Testis (tissue), 3 donors: ENCODE data around the gene TBC1D22A. TPM values are rescaled to one million over a fixed set of nuclear protein-coding genes. Genes with fewer than 3 reads are reported as not detected.

Source experiments
- DNase-seq: peaks from one replicate; pipeline ENCODE4 v3.0.0-alpha.2; 2019
- H3K27ac ChIP-seq, 2 donors: fragments of 200-600 bp; sonication (generic); one replicate each; pipeline ENCODE4 v1.5.1; 2019
- H3K27me3 ChIP-seq: fragments of 200-600 bp; sonication (generic); one replicate; pipeline ENCODE4 v1.5.1; 2019
- H3K36me3 ChIP-seq: fragments of 200-600 bp; sonication (generic); one replicate; pipeline ENCODE4 v1.5.1; 2017; ENCODE audit warnings: low read depth; ENCODE audit errors: missing control alignments
- H3K4me1 ChIP-seq: fragments of 200-600 bp; sonication (generic); one replicate; pipeline ENCODE4 v1.5.1; 2019
- H3K4me3 ChIP-seq, 2 donors: fragments of 200-600 bp; sonication (generic); one replicate each; pipeline ENCODE4 v1.5.1; 2017 to 2019
- H3K9me3 ChIP-seq: fragments of 200-600 bp; sonication (generic); one replicate; pipeline ENCODE4 v1.5.1; 2017
- POLR2A ChIP-seq: fragments of 450-650 bp; IDR thresholded peaks from one replicate; pipeline ENCODE4 v1.6.1; 2017; ENCODE audit warnings: antibody characterized with exemption, mild to moderate bottlenecking, moderate library complexity
- WGBS, 2 donors: methylation state at CpG; one replicate each; pipeline ENCODE4 v1.1.5; 2018; 5-methylcytosine and 5-hydroxymethylcytosine counted together
- intact Hi-C: fragments of 100-400 bp; cut with DNase I; formaldehyde crosslinking; loops from one replicate; pipeline ENCODE4 v1.15.1; 2023; ENCODE audit warnings: low total_unique reads
- polyA plus RNA-seq: library from polyadenylated mRNA; stranded (reverse); fragments of 350-450 nt; fragmentation: Illumina TruSeq; extraction: RNeasy Lipid Tissue Mini Kit (QIAGEN cat#74804); gene quantifications from one replicate; pipeline ENCODE4 v1.2.3, GENCODE V29; 2014; ENCODE audit warnings: low read depth, low replicate concordance; ENCODE audit not compliant: insufficient read depth
- total RNA-seq, 2 donors: library from RNA; depleted of rRNA; stranded (reverse); fragments of >200 nt; gene quantifications; one replicate each; pipeline ENCODE4 v1.2.3, GENCODE V29; 2016
- TF ChIP-seq, protein P1 (sequence below), 3 experiments: fragments of 450-650 bp in 2 of 3; fragments of 200-600 bp in 1 of 3; sonication (generic) in 1 of 3; IDR thresholded peaks; one replicate each; pipeline ENCODE4 v1.5.1; 2016 to 2019; ENCODE audit warnings: antibody characterized with exemption in 3 of 3, mild to moderate bottlenecking in 2 of 3, moderate library complexity in 1 of 3

The TBC1D22A gene
- total and polyA plus RNA-seq, 3 donors from 2014 or later: 16.6 to 32.8 (median 28.5) TPM

DNA sequence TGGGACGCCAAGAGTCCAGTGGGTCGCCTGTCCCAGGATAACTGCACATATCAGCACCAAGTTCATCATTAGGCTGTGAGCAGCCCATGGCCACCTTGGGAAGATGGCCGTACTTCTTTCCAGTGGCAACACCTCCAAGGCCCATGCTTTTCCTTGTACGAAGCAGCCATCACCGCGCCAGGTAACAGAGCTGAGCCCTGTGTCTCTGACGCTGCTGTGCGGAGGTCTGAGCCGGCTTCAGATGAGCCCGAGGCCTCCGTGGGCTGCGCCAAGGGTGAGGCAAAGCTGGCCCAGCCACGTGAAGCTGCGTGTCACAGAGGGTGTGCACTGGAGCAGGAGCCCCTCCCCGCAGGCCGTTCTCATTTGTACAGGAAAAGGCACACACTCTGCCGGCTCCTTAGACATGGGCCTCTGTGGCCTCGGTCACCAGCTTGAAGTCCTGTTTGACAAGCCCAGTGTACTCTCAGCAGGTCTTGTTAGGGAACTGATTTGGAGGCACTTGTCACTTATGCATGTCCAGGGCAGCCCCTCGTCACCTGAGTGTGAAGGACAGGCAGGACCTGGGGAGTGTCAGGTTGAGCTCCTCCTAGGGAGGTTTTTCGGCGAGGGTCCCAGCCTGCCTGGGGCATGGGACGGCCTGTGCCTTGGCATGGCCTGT, 401.5 kb downstream of the TBC1D22A start:
- intact Hi-C loops: no loop called here
- no peaks in the 10 kb centered on the region for H3K27me3 ChIP-seq
- H3K4me1 ChIP-seq: no peaks in the 10 kb centered on the region
- H3K36me3 ChIP-seq: no peaks in the 10 kb centered on the region
- no peak for DNase-seq
- H3K9me3 ChIP-seq: no peaks in the 10 kb centered on the region
- H3K27ac ChIP-seq: no peak overlapping the region
- no peak overlapping the region for H3K4me3 ChIP-seq
- TF ChIP-seq POLR2A: no peak
- TF ChIP-seq, protein P1, sequence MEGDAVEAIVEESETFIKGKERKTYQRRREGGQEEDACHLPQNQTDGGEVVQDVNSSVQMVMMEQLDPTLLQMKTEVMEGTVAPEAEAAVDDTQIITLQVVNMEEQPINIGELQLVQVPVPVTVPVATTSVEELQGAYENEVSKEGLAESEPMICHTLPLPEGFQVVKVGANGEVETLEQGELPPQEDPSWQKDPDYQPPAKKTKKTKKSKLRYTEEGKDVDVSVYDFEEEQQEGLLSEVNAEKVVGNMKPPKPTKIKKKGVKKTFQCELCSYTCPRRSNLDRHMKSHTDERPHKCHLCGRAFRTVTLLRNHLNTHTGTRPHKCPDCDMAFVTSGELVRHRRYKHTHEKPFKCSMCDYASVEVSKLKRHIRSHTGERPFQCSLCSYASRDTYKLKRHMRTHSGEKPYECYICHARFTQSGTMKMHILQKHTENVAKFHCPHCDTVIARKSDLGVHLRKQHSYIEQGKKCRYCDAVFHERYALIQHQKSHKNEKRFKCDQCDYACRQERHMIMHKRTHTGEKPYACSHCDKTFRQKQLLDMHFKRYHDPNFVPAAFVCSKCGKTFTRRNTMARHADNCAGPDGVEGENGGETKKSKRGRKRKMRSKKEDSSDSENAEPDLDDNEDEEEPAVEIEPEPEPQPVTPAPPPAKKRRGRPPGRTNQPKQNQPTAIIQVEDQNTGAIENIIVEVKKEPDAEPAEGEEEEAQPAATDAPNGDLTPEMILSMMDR (IDR thresholded peaks at IDR 0.05): no peak
- 81 to 85% methylated on average over 5 to 22 of the region's 22 CpGs for WGBS, 2 donors

GRCh38 chr22:47164514-47165337, 402.3 kb downstream of the TBC1D22A start:
- TF ChIP-seq, protein P1 (IDR thresholded peaks at IDR 0.05): no peak
- no peak for TF ChIP-seq POLR2A
- H3K36me3 ChIP-seq: no peaks in the 10 kb centered on the region
- intact Hi-C loops: no loop called here
- H3K4me1 ChIP-seq: no peaks in the 10 kb centered on the region
- 87 to 89% methylated on average over 21 to 28 of the region's 28 CpGs for WGBS, 2 donors
- H3K27ac ChIP-seq: no peak overlapping the region
- no peak for DNase-seq
- H3K9me3 ChIP-seq: no peaks in the 10 kb centered on the region
- H3K27me3 ChIP-seq: no peaks in the 10 kb centered on the region
- no peak overlapping the region for H3K4me3 ChIP-seq

DNA sequence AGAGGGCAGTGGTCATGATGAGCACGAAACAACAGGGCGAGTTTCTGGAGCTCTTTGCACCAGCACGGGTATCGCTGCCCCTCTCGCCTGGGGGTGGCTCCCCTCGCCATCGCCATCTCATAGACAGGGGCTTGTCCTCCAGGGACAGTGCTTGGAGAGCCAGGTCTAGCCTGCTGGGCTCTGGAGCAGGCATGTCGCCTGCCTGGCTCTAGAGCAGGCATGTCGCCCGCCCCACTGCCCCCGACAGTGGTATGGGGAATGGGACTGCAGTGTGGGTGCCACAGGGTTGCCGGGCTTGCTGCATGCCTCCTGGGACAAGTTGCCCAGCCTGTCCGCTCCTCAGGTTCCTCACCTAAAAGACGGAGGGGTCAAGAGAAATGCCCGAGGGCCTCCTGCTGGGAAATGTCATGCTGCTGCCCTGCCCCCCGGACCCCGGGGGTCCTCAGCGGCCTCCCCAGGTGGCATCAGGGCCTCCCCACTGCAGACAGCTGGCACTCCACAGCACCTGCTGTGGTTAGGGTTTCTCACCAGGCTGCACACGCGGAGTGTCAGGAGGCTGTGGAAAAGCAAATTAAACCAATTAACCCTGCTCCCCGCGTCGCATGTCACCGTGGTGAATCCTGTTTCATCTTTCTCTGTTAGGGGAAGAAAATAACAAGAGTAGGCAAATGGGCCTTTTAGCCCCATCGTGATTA, 403.0 kb downstream of the TBC1D22A start:
- Histone ChIP-seq H3K4me1 (no peaks in the 10 kb centered on the region), H3K27me3 (no peaks in the 10 kb centered on the region), H3K36me3 (no peaks in the 10 kb centered on the region), H3K27ac (no peak overlapping the region), H3K9me3 (no peaks in the 10 kb centered on the region), H3K4me3 (no peak overlapping the region)
- 93 to 94% methylated on average over 19 to 21 of the region's 25 CpGs for WGBS, 2 donors
- intact Hi-C loops: no loop called here
- TF ChIP-seq POLR2A: no peak
- TF ChIP-seq, protein P1 (IDR thresholded peaks at IDR 0.05): no peak
- no peak for DNase-seq

GRCh38 chr22:47166033-47166404, 403.6 kb downstream of the TBC1D22A start:
- intact Hi-C loops: no loop called here
- no peak for TF ChIP-seq POLR2A
- TF ChIP-seq, protein P1 (IDR thresholded peaks at IDR 0.05): no peak
- no peak overlapping the region for H3K4me3 ChIP-seq
- WGBS, 2 donors: 85 to 92% methylated on average over 5 of the region's 5 CpGs
- no peaks in the 10 kb centered on the region for H3K36me3 ChIP-seq
- H3K4me1 ChIP-seq: no peaks in the 10 kb centered on the region
- no peaks in the 10 kb centered on the region for H3K27me3 ChIP-seq
- H3K27ac ChIP-seq: no peak overlapping the region
- no peak for DNase-seq
- H3K9me3 ChIP-seq: no peaks in the 10 kb centered on the region
